A673 (cell line): ENCODE measurements around the gene CARD6. TPM values are rescaled to one million over a fixed set of nuclear protein-coding genes. Genes with fewer than 3 reads are reported as not detected.
"Not testable (repeated sequence)": the region's sequence is repeated elsewhere in the genome, so short reads cannot be mapped to it uniquely, and the experiment has no call there.

Experiments
- BruUV-seq: library from RNA; stranded (reverse); fragments of 400-500 nt; replicated peaks from 2 replicates; lab custom pipeline; 2021; lab: Mats Ljungman, UMichigan
- CTCF ChIA-PET: fragments of 300-600 bp; sonication (Branson Sonifier 250); formaldehyde crosslinking; loops from one replicate; lab custom pipeline; 2022; ENCODE audit warnings: antibody characterized with exemption; lab: Charles Lee
- POLR2A ChIA-PET: fragments of 300-600 bp; sonication (Branson Sonifier 250); formaldehyde crosslinking; loops from one replicate; lab custom pipeline; 2022; ENCODE audit warnings: antibody characterized with exemption; ENCODE audit not compliant: low non-redundant PET; lab: Charles Lee
- DNase-seq: peaks from one replicate; pipeline ENCODE4 v3.0.0-alpha.2; 2015; ENCODE audit warnings: low spot score
- H3K27ac ChIP-seq: fragments of 200-600 bp; sonication (generic); 2 replicates; pipeline ENCODE4 v1.5.1; 2016; ENCODE audit warnings: mixed run types, low read depth, mild to moderate bottlenecking, mixed read lengths, antibody characterized with exemption, low read length; ENCODE audit not compliant: poor library complexity, severe bottlenecking
- H3K27me3 ChIP-seq: fragments of 200-600 bp; sonication (generic); replicated peaks from 2 replicates; pipeline ENCODE4 v1.6.1; 2017; ENCODE audit warnings: mixed run types, low read depth, mild to moderate bottlenecking, mixed read lengths, antibody characterized with exemption, low read length; ENCODE audit not compliant: insufficient read depth, poor library complexity
- H3K36me3 ChIP-seq: fragments of 200-600 bp; sonication (generic); 2 replicates; pipeline ENCODE4 v1.6.1; 2016; ENCODE audit warnings: mixed run types, mild to moderate bottlenecking, mixed read lengths, antibody characterized with exemption, low read length; ENCODE audit not compliant: insufficient read depth, poor library complexity, severe bottlenecking
- H3K4me1 ChIP-seq: fragments of 200-600 bp; sonication (generic); 2 replicates; pipeline ENCODE4 v1.6.1; 2017; ENCODE audit warnings: mixed run types, mild to moderate bottlenecking, mixed read lengths, antibody characterized with exemption, low read length; ENCODE audit not compliant: insufficient read depth, poor library complexity, severe bottlenecking
- H3K4me3 ChIP-seq: fragments of 200-600 bp; sonication (generic); 2 replicates; pipeline ENCODE4 v1.5.1; 2016; ENCODE audit warnings: low read depth, mixed run types, mild to moderate bottlenecking, mixed read lengths, low read length; ENCODE audit not compliant: poor library complexity, severe bottlenecking
- H3K9me3 ChIP-seq: fragments of 200-600 bp; sonication (generic); 2 replicates; pipeline ENCODE4 v1.6.1; 2016; ENCODE audit warnings: mixed run types, low read depth, mild to moderate bottlenecking, mixed read lengths, antibody characterized with exemption, low read length; ENCODE audit not compliant: poor library complexity, severe bottlenecking
- CTCF ChIP-seq: fragments of 300-800, 200-600 bp; sonication (generic); conservative IDR thresholded peaks from 2 replicates; pipeline ENCODE4 v1.5.1; 2017; ENCODE audit warnings: low read depth, mild to moderate bottlenecking, antibody characterized with exemption, low read length, moderate library complexity, mixed read lengths
- EZH2 ChIP-seq: fragments of 200-600 bp; sonication (generic); IDR thresholded peaks from 2 replicates; pipeline ENCODE4 v1.6.1; 2017; ENCODE audit warnings: borderline replicate concordance, low read depth, mild to moderate bottlenecking, mixed read lengths, antibody characterized with exemption, low read length; ENCODE audit not compliant: poor library complexity, severe bottlenecking
- intact Hi-C: fragments of 100-400 bp; cut with micrococcal nuclease; formaldehyde crosslinking; loops from one replicate; pipeline ENCODE4 v1.10.0; 2022; ENCODE audit not compliant: unreplicated experiment
- total RNA-seq: library from RNA; stranded (reverse); gene quantifications from 2 replicates; pipeline ENCODE4 v1.2.3, GENCODE V29; 2021

Gene CARD6
- total RNA-seq, 1 experiment from 2014 or later: 8.9 TPM

- no peak for DNase-seq
- intact Hi-C loops: loop anchor here (5.0 to 10.0 kb wide), 4 partner anchors 35 to 1293 kb away; partner anchors contain the start of gene CARD6
- Histone ChIP-seq H3K9me3 (peaks cover 4% of the 10 kb centered on the region), H3K4me3 (no peak overlapping the region), H3K4me1 (no peaks in the 10 kb centered on the region), H3K36me3 (no peaks in the 10 kb centered on the region), H3K27me3 (no peaks in the 10 kb centered on the region), H3K27ac (no peak overlapping the region)
- ChIA-PET CTCF (no interaction called here), POLR2A (no interaction called here)
- no TSS peak for BruUV-seq
- no peak for TF ChIP-seq EZH2
- no peak for TF ChIP-seq CTCF
These were observed 36.3 kb downstream of the CARD6 start for GRCh38 chr5:40877371-40877988.

- DNase-seq: peak; percentile 57
- Histone ChIP-seq H3K9me3 (peaks cover 5% of the 10 kb centered on the region), H3K27ac (no peak overlapping the region), H3K27me3 (no peaks in the 10 kb centered on the region), H3K4me1 (no peaks in the 10 kb centered on the region), H3K36me3 (no peaks in the 10 kb centered on the region), H3K4me3 (no peak overlapping the region)
- ChIA-PET CTCF (interaction anchor here (0.5 to 0.7 kb wide), 4 partner anchors 176 to 1302 kb away, joined by 3 to 7 read pairs (median 3); no protein-coding TSS in a partner anchor), POLR2A (no interaction called here)
- intact Hi-C loops: loop anchor here (1.0 to 10.0 kb wide), 5 partner anchors 37 to 1295 kb away; partner anchors contain the start of genes CARD6 and TTC33
- TF ChIP-seq CTCF (peak; percentile 66; the same call in 1 of the 2 replicates), EZH2 (no peak)
- no TSS peak for BruUV-seq
These were observed 38.2 kb downstream of the CARD6 start for GRCh38 chr5:40879163-40879942.

- ChIA-PET POLR2A (interaction anchor here (0.6 kb wide), 1 partner anchor 375 kb away, joined by 4 read pairs; no protein-coding TSS in a partner anchor), CTCF (no interaction called here)
- BruUV-seq: no TSS peak
- Histone ChIP-seq H3K4me3 (no peak overlapping the region), H3K9me3 (peaks cover 5% of the 10 kb centered on the region), H3K27ac (no peak overlapping the region), H3K36me3 (no peaks in the 10 kb centered on the region), H3K4me1 (no peaks in the 10 kb centered on the region), H3K27me3 (no peaks in the 10 kb centered on the region)
- intact Hi-C loops: no loop called here
- TF ChIP-seq EZH2 (no peak), CTCF (no peak)
- DNase-seq: no peak
These were observed 41.1 kb downstream of the CARD6 start for GRCh38 chr5:40882291-40882690.

GRCh38 chr5:40883051-40883450 lies 41.9 kb downstream of the CARD6 start:
- H3K9me3 ChIP-seq, H3K4me3 ChIP-seq, intact Hi-C loops, H3K27ac ChIP-seq, H3K4me1 ChIP-seq, H3K36me3 ChIP-seq, CTCF ChIA-PET, BruUV-seq, DNase-seq, POLR2A ChIA-PET, H3K27me3 ChIP-seq: not testable (repeated sequence)
